OCI-M1 (cell line): Measurements from ENCODE around the gene TAGLN2.

ENCODE experiments used
- DNase-seq: peaks from one replicate; lab custom pipeline; 2025; lab: John Stamatoyannopoulos, UW

The TAGLN2 gene

DNA sequence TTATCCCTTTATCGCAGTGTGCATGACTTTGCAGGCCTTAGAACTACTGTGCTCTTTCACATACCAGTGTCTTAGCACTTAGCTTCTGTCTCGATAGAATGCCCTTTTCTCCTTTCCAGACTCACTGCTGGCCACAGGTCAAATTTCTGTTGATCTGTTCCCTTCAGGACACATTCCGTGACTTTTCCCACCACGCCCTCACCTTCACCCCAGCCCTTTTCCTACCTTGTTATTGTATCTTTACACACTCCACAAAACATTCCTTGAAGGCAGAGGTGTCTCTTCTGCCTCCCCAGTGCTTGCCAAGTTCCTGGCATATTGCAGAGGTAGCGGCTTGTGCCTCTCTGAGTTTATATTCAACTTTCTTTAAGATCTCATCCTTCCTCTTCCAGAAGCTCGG lies 23.8 kb upstream of the TAGLN2 start:
- no peak for DNase-seq

GRCh38 chr1:159947942-159948341 lies 22.6 kb upstream of the TAGLN2 start:
- no peak for DNase-seq

DNA sequence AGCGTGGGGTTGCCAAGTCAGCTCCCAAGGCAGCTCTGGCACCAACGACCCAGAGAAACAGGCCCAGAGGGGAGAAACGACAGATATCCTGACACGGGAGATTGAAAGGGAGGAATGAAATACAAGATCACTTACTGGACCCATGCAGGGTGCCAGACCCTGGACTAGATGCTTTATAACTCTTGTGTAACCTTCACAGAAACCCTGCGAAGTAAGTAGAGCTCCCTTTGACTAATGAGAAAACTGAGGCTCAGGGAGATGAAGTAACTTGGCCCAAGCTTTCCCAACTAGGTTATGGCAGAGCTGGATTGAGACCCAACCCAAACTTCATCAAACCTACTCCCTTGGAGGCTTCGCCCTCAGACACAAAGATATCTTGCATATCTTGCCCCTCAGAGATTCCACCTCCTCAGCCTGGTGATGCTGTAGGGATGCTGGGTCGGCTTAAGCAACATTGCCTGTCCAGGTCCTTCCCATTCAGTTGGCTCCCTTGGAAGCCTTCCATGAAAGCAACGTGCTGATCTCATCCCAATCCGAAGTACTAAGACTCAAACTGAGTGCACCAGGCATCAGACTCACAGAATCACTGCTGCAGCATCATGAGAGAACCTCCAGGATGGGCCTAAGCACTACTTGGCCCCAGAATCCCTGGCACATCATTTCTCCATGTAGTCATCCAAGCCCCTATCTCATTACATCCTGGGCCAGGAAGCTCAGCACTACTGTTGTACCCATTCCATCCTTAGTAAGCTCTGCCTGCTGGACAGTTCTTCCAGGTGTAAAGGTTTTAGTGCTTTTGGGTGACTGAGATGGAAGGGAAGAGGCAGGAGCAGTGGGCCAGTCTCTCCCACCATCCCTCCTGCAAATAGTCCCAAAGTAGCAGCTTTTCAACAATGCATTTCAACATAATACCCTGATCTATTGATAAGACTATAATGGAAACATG lies 21.2 kb upstream of the TAGLN2 start:
- no peak for DNase-seq

DNA sequence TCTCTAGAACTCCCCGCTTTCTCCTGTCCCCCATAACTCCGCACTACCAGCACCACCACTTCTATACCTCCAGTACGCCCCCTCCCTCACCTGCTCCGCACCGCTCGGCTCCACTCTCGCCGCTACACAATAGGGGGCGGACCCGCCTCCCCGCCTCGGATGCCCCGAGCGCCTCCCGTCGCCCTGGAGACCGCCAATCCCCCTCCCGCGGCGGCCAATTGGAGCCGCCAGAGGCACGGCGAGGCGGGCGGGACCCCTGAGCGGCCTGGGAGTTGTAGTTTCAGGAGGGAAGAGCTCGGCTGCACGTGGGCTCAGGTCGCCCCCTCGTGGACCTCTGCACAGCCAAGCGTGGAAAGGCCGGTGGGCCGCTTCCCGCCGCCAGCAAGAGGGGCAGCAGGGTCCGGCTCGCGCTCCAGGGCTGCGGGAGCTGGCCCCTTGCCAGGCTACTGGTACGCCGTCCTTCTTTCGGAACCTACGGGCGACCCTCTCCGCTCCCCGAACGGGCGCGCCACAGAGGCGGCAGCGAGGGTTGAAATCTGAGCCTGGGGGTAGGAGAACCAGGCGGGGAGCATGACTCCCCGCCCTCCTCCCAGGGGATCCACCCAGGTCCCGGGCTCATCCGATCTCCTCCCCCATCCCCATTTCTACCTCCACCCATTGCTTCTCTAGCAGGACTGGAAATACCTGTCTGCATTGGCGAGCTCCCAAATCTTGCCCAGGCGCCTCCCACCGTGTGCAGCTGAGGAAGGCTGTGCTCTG lies 20.4 kb upstream of the TAGLN2 start, which contains the start of gene IGSF9:
TSS of gene IGSF9 (minus strand) at position 131 of the 759 bp plus-strand sequence. CDS start 2,159 bp downstream, outside the sequence.
- DNase-seq = peak; percentile 49

DNA sequence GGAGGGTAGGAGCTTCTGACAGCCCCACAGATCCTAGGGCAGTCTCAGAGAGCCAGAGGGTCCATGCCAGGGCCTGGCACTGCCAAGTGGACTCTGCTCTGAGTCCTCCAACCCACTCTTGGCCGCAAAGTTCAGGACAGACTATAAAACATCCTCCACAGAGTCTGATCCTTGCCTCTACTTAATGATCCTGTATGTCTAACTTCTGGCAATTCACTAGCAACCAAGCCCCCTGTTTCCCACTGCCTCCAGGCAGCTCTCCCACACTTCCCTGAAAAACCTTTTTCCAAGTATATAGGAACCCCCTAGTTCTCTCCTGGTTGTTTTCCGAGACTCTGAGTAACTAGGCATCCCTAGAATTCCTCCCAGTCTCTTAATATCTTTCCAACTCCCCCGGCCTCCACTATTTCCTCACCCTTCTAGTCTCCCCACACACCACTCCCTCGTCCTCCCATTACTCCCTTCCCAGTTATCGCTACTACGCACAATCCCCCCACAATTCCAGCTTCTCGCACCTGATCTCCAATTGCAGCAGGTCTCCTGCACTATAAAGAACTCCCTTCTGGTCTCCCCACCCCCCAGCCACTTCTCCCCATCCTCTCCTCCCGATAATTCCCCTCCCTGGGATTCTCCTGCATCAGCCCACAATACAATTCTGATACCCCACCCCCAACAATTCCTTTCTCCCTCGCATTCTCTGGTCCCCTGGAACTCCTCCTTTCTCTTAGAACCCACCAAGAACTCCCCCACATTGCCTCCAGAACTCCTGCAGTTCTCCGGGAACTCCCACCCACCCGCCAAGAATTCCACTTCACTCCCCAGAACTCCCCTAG lies 19.5 kb upstream of the TAGLN2 start:
- no peak for DNase-seq

- no peak for DNase-seq
Measured at GRCh38 chr1:159943908-159944622, 18.8 kb upstream of the TAGLN2 start.

- no peak for DNase-seq
Measured at GRCh38 chr1:159943278-159943640, 18.0 kb upstream of the TAGLN2 start.

- DNase-seq = no peak
Measured at GRCh38 chr1:159942632-159943277, 17.4 kb upstream of the TAGLN2 start.

- DNase-seq = no peak
Measured at GRCh38 chr1:159941591-159942560, 16.6 kb upstream of the TAGLN2 start.

DNA sequence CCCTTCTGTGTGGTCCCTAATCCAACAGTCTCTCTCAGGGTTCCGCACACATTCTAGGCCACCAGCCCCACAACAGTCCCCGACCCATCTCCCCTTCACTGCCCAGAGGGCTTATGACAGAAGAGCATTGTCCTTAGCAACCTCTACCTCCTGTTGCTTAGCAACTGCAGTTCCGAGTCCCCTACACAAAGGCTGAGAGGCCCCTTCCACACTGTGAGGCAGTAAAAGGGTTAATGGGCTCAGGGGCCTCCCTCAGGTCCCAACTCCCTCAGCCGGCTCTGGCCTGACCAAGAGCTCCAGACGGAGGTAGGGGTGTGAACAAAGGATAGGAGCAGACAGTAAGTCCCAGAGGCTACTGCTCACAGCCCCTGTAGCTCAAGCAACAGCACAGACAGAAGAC lies 15.8 kb upstream of the TAGLN2 start:
- DNase-seq = no peak

GRCh38 chr1:159940006-159940620 lies 14.8 kb upstream of the TAGLN2 start:
- no peak for DNase-seq

- no peak for DNase-seq
Measured at GRCh38 chr1:159939678-159940002, 14.3 kb upstream of the TAGLN2 start.

GRCh38 chr1:159938905-159939677 lies 13.8 kb upstream of the TAGLN2 start:
- DNase-seq = no peak

DNA sequence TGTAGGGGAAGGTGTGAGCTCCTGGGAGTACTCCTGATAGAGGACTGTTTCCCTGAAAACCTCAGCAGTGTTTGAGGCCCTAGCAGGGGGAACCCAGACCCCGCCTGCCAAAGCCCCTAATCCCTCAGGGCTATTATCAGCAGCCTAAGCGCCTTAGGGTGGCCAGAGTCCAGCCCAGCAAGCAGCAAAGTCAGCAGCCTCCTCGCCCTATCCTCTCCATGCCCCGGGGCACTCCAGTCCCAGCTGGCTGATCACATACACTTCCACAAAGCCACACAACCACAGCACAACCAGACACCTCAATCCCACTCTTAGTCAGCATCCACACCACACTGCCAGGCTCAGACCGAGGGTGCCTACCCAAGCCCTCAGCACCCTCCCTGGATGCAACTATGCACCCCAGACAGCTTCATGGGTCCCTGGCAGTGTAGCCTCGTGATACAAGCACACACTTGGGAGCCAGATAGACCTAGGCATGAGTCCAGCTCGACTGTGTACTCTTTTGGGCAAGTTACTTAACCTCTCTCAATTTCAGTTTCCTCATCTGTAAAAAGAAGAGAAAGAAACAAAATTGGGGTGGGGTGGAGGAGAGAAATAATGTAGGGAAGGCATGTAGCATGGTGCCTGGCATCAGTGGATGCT lies 13.0 kb upstream of the TAGLN2 start:
- DNase-seq = no peak

DNA sequence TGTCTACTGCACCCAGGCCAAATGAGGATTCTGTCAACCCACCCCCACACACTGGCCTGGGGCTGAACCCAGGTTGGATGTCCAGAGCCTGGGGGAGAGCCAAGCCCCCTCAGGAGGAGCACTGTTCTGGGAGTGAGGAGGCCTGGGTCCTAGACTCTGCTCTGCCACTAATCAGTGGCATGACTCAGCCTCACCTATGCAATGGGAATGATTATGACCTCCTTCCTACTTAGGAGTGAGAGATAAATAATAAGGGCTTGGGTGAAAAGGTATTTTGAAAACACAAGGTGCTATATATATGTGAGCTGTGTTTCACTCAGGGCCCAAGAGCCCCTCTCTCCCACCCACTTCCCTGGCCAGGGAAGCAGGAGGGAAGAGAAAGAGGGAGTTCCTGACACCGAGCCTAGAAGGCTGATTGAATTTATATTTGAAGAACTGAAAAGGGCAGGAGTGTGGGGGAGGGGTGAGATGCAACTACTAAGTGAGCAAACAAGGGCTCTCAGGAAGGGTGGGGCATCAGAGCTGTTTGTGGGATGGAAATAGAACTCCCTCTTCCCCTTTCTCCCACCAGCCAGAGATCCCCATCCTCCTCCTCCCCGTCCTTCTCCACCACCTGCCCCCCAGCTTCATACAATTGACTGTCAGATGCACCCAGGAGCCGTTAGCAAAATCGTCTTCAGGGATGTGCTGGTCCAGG lies 11.9 kb upstream of the TAGLN2 start:
- peak; percentile 57 for DNase-seq

GRCh38 chr1:159936273-159936904 lies 11.1 kb upstream of the TAGLN2 start:
- DNase-seq = peak; percentile 87

DNA sequence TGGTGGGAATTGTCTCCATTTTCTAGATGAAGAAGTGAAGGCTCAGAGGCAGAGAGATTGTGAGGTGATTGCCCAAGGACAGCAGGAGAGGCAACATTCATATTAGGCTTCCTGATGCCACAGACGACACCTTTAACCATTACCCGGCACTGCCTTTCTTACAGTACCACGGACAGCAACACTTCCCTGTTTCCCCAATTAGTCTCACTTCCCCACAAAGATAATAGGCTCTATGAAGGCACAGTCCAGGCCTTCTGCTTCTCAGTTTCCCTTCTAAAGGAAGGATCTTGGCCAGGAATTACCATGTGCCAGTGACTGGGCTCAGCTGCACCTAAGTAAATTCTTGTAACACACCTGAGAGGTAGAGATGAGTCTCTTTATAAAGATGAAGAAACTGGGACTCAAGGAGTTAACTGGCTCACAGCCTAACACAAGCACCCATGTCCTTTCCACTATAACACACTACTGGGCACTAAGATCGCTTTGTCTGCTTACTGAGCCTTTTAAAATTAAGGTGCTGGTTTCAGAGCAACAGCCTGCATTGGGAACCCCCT lies 10.5 kb upstream of the TAGLN2 start:
- DNase-seq = peak; percentile 62
